SK-N-SH (cell line): Measurements from ENCODE around the gene GAP43. TPM values are rescaled to one million over a fixed set of nuclear protein-coding genes. Genes with fewer than 3 reads are reported as not detected.

Experiments used
- CTCF ChIA-PET: fragments of 300-600, 350-600 bp; formaldehyde crosslinking; extraction: SDS; loops from one replicate; lab custom pipeline; 2021; lab: Yijun Ruan, JAX
- POLR2A ChIA-PET: fragments of 350-600 bp; sonication (Branson Sonifier 250); formaldehyde crosslinking; extraction: SDS; loops from one replicate; lab custom pipeline; 2020; ENCODE audit warnings: antibody characterized with exemption, inconsistent platforms; lab: Yijun Ruan, JAX
- DNase-seq: peaks from one replicate; pipeline ENCODE4 v3.0.0; 2012
- H2AFZ ChIP-seq: fragments of 200-600 bp; sonication (generic); 2 replicates; pipeline ENCODE4 v1.8.1; 2016; ENCODE audit warnings: antibody characterized with exemption, mild to moderate bottlenecking, low read depth
- H3F3A ChIP-seq: fragments of 200-600 bp; sonication (generic); replicated peaks from 2 replicates; pipeline ENCODE3; 2016; ENCODE audit warnings: antibody characterized with exemption, mild to moderate bottlenecking; ENCODE audit not compliant: insufficient read depth
- H3K27ac ChIP-seq, 2 experiments: fragments of 200-500 bp in 1 of 2; fragments of 200-600 bp in 1 of 2; sonication (Bioruptor generic) in 1 of 2; sonication (generic), shearing (Covaris generic) in 1 of 2; 2 replicates each; pipeline versions ENCODE4 v1.5.1 to v1.6.1; 2014 to 2016; ENCODE audit warnings: low read depth in 2 of 2, inconsistent platforms in 1 of 2, low read length in 1 of 2, mild to moderate bottlenecking in 1 of 2, mixed read lengths in 1 of 2
- H3K27me3 ChIP-seq: fragments of 200-600 bp; sonication (generic), shearing (Covaris generic); 2 replicates; pipeline ENCODE4 v1.6.1; 2016; ENCODE audit warnings: mixed run types; ENCODE audit not compliant: insufficient read depth
- H3K36me3 ChIP-seq, 2 experiments: fragments of 200-500 bp in 1 of 2; fragments of 200-600 bp in 1 of 2; sonication (Bioruptor generic) in 1 of 2; sonication (generic) in 1 of 2; replicated peaks in 1 of 2; 2 replicates each; pipeline versions ENCODE3 to v1.5.1; 2014 to 2016; ENCODE audit warnings: low read length in 1 of 2, mild to moderate bottlenecking in 1 of 2; ENCODE audit not compliant: insufficient read depth in 2 of 2, control insufficient read depth in 1 of 2
- H3K4me1 ChIP-seq, 2 experiments: fragments of 200-500 bp in 1 of 2; fragments of 200-600 bp in 1 of 2; sonication (Bioruptor generic) in 1 of 2; sonication (generic), shearing (Covaris generic) in 1 of 2; 2 replicates each; pipeline versions ENCODE4 v1.5.1 to v1.6.1; 2014 to 2016; ENCODE audit warnings: low read depth in 1 of 2, low read length in 1 of 2, mixed run types in 1 of 2; ENCODE audit not compliant: insufficient read depth in 2 of 2, control insufficient read depth in 1 of 2
- H3K4me2 ChIP-seq: fragments of 200-600 bp; sonication (generic), shearing (Covaris generic); 2 replicates; pipeline ENCODE4 v1.6.1; 2017; ENCODE audit warnings: mixed run types
- H3K4me3 ChIP-seq, 2 experiments: fragments of 200-500 bp in 1 of 2; fragments of 200-600 bp in 1 of 2; sonication (Bioruptor generic) in 1 of 2; sonication (generic), shearing (Covaris generic) in 1 of 2; 2 replicates each; pipeline versions ENCODE4 v1.5.1 to v1.8.1; 2014 to 2016; ENCODE audit warnings: low read depth in 2 of 2, inconsistent platforms in 1 of 2, low read length in 1 of 2, mild to moderate bottlenecking in 1 of 2, mixed read lengths in 1 of 2, moderate library complexity in 1 of 2
- H3K79me2 ChIP-seq: fragments of 200-600 bp; sonication (generic); 2 replicates; pipeline ENCODE4 v1.8.1; 2017; ENCODE audit warnings: mild to moderate bottlenecking; ENCODE audit not compliant: insufficient read depth
- H3K9ac ChIP-seq: fragments of 200-600 bp; sonication (generic); 2 replicates; pipeline ENCODE4 v1.6.1; 2017; ENCODE audit warnings: mixed run types
- H3K9me2 ChIP-seq: fragments of 200-600 bp; sonication (generic); 2 replicates; pipeline ENCODE4 v1.6.1; 2017; ENCODE audit warnings: mixed run types
- H3K9me3 ChIP-seq: fragments of 200-600 bp; sonication (generic); 2 replicates; pipeline ENCODE4 v1.6.1; 2017; ENCODE audit warnings: mixed run types, mild to moderate bottlenecking, moderate library complexity
- H4K20me1 ChIP-seq: fragments of 200-600 bp; sonication (generic); 2 replicates; pipeline ENCODE4 v1.6.1; 2017; ENCODE audit warnings: mild to moderate bottlenecking, mixed run types; ENCODE audit not compliant: insufficient read depth
- CHD2 ChIP-seq: fragments of 150-350 bp; IDR thresholded peaks from 2 replicates; pipeline ENCODE4 v1.6.1; 2018; ENCODE audit warnings: low read length; ENCODE audit not compliant: partially characterized antibody
- JUND ChIP-seq: IDR thresholded peaks from 2 replicates; pipeline ENCODE4 v1.4.0; 2012
- MEF2A ChIP-seq: IDR thresholded peaks from 2 replicates; pipeline ENCODE4 v1.4.0; 2012; ENCODE audit warnings: low read depth, borderline replicate concordance
- NFIC ChIP-seq: IDR thresholded peaks from 2 replicates; pipeline ENCODE4 v1.4.0; 2012; ENCODE audit warnings: borderline replicate concordance
- NRF1 ChIP-seq: IDR thresholded peaks from 2 replicates; pipeline ENCODE4 v1.6.1; 2012; ENCODE audit warnings: low read depth, mild to moderate bottlenecking, low read length
- RAD21 ChIP-seq: IDR thresholded peaks from 2 replicates; pipeline ENCODE4 v1.6.1; 2012; ENCODE audit warnings: mild to moderate bottlenecking, low read length
- RFX5 ChIP-seq: IDR thresholded peaks from 2 replicates; pipeline ENCODE4 v1.6.1; 2012; ENCODE audit warnings: mild to moderate bottlenecking, improper control_type of control experiment, low read length
- TAF1 ChIP-seq: IDR thresholded peaks from 2 replicates; pipeline ENCODE4 v1.6.1; 2012; ENCODE audit warnings: low read depth, mild to moderate bottlenecking, low read length, moderate library complexity, borderline replicate concordance
- ZBTB33 ChIP-seq: IDR thresholded peaks from 2 replicates; pipeline ENCODE4 v1.4.0; 2012; ENCODE audit warnings: low read depth, borderline replicate concordance
- WGBS: methylation state at CpG from one replicate; pipeline ENCODE4 v1.1.6; 2017; ENCODE audit warnings: low lambda C conversion rate; 5-methylcytosine and 5-hydroxymethylcytosine counted together
- polyA plus RNA-seq, 3 experiments: library from polyadenylated mRNA; depleted of rRNA; stranded (reverse); fragments of >200 nt; gene quantifications; 2 replicates each; pipeline ENCODE4 v1.2.3, GENCODE V29; 2012
- TF ChIP-seq, protein P1 (sequence below): fragments of 200-600 bp; sonication (generic); IDR thresholded peaks from 2 replicates; pipeline ENCODE4 v1.6.1; 2017; ENCODE audit warnings: antibody characterized with exemption, mild to moderate bottlenecking, moderate library complexity

The GAP43 gene
- polyA plus RNA-seq, 1 of the 3 experiments (the other 2 are of a cell fraction): 14.0 TPM

GRCh38 chr3:115626721-115627120 is 3.4 kb downstream of the GAP43 start:
- no peak overlapping the region for H3K27ac ChIP-seq
- H3K4me2 ChIP-seq: no peak overlapping the region
- DNase-seq: no peak
- no peaks in the 10 kb centered on the region for H4K20me1 ChIP-seq
- no peak overlapping the region for H2AFZ ChIP-seq
- H3K4me3 ChIP-seq: no peak overlapping the region
- POLR2A ChIA-PET: no interaction called here
- H3K9me3 ChIP-seq: no peaks in the 10 kb centered on the region
- no peaks in the 10 kb centered on the region for H3K9me2 ChIP-seq
- no peak overlapping the region for H3K9ac ChIP-seq
- H3K4me1 ChIP-seq: peaks cover 10 to 11% of the 10 kb centered on the region in 2 experiments; a peak in 3 of 4 replicates
- WGBS: 72% methylated on average over 3 of the region's 3 CpGs
- no peaks in the 10 kb centered on the region for H3K36me3 ChIP-seq
- CTCF ChIA-PET: interaction anchor here (0.5 kb wide), 1 partner anchor 952 kb away, joined by 3 read pairs; no protein-coding TSS in a partner anchor
- H3F3A ChIP-seq: peaks cover 9% of the 10 kb centered on the region
- no peaks in the 10 kb centered on the region for H3K27me3 ChIP-seq
- TF ChIP-seq CHD2: no peak
- no peak for TF ChIP-seq JUND
- no peak for TF ChIP-seq RFX5
- H3K79me2 ChIP-seq: no peaks in the 10 kb centered on the region

DNA sequence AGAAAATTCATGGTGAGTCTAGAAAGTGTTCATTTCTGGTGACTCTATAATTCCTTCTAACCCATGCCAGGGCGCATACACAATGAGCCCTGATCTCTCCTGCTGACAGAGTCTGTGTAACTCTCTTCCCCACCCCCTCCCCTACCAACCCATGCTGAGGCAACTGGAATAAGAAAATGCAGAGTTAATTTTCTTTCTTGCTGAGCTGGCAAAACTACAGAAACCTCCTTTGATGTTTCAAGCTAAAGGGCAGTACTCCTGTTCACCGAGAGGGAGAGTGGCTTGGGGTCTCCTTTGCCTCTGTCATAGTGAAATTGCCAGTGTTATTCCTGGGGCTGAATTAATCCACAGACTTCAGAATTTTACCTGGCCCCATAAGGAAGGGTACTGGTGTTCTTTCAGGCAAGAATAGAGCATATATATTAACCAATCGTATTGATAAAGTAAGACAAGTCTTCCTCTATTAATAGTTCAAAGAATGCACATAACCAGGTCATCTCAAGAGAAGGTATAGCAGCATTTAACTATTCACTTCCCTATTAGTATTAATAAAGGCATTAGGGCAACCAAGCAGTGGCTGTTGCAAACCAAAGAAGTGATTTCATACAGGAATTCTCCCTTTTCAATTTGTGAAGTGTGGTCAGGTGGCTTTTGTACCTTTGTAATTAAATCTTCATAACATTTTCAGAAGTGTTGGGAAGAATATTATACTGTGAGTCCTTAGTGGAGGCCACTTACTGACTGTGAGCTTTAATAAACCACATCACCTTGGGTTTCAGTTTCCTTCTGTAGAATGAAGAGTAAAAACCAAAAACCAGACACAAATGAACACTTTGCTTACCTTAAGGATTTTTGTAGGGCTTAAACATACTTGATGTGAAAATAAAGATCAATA is 4.1 kb downstream of the GAP43 start:
- Histone ChIP-seq H3K27ac (no peak overlapping the region), H3K4me3 (no peak overlapping the region), H2AFZ (no peak overlapping the region), H3K79me2 (no peaks in the 10 kb centered on the region), H3K9me2 (no peaks in the 10 kb centered on the region), H3K27me3 (no peaks in the 10 kb centered on the region), H3K4me2 (no peak overlapping the region), H3K9ac (no peak overlapping the region), H3K9me3 (no peaks in the 10 kb centered on the region), H3F3A (peaks cover 7% of the 10 kb centered on the region), H3K36me3 (no peaks in the 10 kb centered on the region), H4K20me1 (no peaks in the 10 kb centered on the region), H3K4me1 (peaks cover 10 to 11% of the 10 kb centered on the region in 2 experiments; a peak in 3 of 4 replicates)
- 69% methylated on average over 3 of the region's 3 CpGs for WGBS
- POLR2A ChIA-PET: no interaction called here
- DNase-seq: no peak
- no peak for TF ChIP-seq MEF2A
- no peak for TF ChIP-seq NFIC
- TF ChIP-seq, protein P1, sequence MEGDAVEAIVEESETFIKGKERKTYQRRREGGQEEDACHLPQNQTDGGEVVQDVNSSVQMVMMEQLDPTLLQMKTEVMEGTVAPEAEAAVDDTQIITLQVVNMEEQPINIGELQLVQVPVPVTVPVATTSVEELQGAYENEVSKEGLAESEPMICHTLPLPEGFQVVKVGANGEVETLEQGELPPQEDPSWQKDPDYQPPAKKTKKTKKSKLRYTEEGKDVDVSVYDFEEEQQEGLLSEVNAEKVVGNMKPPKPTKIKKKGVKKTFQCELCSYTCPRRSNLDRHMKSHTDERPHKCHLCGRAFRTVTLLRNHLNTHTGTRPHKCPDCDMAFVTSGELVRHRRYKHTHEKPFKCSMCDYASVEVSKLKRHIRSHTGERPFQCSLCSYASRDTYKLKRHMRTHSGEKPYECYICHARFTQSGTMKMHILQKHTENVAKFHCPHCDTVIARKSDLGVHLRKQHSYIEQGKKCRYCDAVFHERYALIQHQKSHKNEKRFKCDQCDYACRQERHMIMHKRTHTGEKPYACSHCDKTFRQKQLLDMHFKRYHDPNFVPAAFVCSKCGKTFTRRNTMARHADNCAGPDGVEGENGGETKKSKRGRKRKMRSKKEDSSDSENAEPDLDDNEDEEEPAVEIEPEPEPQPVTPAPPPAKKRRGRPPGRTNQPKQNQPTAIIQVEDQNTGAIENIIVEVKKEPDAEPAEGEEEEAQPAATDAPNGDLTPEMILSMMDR: no peak
- no peak for TF ChIP-seq JUND
- no peak for TF ChIP-seq TAF1
- TF ChIP-seq NRF1: no peak
- no peak for TF ChIP-seq ZBTB33
- TF ChIP-seq CHD2: no peak
- no peak for TF ChIP-seq RAD21
- CTCF ChIA-PET: interaction anchor here (0.5 kb wide), 1 partner anchor 953 kb away, joined by 3 read pairs; no protein-coding TSS in a partner anchor
